DMS153 (cell line): ENCODE measurements around the gene UFSP2.
"Not testable (repeated sequence)": the region's sequence is repeated elsewhere in the genome, so short reads cannot be mapped to it uniquely, and the experiment has no call there.

Experiments
- DNase-seq: peaks from one replicate; lab custom pipeline; 2025; lab: John Stamatoyannopoulos, UW

The UFSP2 gene

DNA sequence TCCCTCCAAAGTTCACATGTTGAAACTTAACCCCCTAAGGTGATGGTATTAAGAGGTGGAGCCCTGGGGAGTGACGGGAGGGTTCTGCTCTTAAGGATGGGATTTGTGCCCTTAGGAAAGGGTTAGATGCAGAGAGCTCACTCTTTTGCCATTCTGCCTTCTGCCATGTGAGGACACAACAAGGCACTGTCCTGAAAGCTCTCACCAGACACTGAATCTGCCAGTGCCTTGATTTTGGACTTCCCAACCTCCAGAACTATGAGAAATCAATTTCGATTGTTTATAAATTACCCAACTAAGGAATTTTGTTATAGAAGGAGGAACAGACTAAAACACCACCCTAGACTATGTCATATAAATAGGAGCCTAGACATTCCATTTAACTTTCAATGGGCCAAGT, 41.7 kb downstream of the UFSP2 start:
- DNase-seq: no peak

DNA sequence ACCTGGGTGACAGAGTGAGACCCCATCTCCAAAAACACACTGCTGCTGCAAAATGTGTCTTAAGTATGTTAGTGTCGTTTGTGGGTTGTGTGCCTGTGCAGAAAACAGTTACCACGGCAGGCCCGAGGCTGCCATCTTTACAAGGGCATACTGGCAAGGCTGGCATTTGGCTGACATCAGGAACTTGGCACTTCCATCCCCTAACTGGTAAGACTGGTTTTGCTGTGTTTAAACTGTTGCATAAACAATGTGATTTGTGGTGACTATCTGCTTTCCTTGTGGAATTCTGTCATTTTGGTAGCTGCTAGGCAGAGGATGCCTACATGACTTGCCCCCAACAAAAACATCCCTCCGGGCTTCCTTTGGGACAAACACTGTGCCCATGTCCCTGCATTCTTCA, 42.3 kb downstream of the UFSP2 start:
- DNase-seq: peak; percentile 11

DNA sequence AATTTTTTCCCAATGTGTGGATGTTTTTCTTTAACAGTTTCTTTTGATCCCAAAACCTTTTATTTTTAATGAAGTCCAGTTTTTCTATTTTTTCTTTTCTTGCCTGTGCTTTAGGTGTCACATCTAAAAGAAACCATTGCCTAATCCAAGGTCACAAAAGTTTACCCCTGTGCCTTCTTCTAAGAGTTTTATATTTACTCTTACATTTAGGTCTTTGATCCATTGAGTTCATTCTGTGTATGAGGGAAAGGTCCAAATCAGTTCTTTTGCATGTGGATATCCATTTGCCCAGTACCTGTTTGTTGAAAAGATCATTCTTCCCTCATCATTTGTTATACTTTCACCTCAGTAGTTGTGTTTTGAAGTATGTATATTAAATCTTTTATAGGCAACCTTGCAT, 43.0 kb downstream of the UFSP2 start:
- DNase-seq: no peak

DNA sequence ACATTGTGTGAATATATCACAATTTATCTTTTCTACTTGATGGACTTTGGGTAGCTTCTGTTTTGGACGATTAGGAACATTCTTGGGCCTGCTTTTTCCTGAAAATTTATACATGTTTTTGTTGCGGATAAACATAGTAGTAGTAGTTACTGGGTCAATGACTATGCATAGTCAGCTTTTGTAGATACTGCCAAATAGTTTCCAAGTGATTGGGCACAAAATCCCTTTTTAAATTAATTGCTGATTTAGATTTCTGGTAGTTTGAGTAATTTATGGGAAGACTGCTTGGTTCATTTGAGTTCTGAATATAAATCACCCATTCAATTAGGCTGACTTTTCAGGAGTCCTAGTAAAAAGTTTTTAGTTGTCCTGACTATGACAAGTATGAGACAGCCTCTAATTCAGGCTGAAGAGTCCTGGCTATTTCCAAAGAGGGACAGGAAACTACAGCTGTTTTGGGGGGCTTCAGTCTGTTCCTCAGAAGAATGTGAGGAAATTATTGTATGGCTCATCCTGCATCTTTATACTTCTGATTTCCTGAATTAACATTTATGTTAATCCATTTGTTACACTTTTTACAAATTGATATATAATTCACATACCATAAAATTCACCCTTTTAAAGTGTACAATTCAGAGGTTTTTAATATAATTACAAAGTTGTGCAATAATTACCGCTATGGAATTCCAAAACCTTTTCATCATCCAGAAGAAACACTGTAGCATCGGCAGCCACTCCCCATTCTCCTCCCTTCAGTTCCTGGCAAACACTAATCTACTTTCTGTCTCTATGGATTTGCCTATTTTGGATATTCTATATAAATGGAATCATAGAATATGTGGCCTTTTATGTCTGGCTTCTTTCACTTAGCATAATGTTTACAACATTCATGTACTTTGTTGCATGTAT, 44.2 kb downstream of the UFSP2 start:
- DNase-seq: no peak

DNA sequence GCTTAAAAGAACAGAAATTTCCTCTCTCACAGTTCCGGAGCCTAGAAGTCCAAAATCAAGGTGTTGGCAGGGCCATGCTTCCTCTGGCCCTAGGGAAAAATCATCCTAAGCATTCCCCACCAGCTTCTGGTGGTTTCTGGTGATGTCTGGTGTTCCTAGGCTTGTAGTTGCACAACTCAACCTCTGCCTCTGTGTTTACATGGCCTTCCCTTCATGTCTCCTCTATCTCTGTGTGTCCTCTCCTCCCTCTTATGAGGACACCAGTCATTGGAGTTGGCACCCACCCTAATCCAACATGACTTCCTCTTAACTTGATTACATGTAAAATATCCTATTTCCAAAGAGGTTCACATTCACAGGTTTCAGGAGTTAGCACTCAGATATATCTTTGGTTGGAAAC, 45.4 kb downstream of the UFSP2 start:
- DNase-seq: no peak

DNA sequence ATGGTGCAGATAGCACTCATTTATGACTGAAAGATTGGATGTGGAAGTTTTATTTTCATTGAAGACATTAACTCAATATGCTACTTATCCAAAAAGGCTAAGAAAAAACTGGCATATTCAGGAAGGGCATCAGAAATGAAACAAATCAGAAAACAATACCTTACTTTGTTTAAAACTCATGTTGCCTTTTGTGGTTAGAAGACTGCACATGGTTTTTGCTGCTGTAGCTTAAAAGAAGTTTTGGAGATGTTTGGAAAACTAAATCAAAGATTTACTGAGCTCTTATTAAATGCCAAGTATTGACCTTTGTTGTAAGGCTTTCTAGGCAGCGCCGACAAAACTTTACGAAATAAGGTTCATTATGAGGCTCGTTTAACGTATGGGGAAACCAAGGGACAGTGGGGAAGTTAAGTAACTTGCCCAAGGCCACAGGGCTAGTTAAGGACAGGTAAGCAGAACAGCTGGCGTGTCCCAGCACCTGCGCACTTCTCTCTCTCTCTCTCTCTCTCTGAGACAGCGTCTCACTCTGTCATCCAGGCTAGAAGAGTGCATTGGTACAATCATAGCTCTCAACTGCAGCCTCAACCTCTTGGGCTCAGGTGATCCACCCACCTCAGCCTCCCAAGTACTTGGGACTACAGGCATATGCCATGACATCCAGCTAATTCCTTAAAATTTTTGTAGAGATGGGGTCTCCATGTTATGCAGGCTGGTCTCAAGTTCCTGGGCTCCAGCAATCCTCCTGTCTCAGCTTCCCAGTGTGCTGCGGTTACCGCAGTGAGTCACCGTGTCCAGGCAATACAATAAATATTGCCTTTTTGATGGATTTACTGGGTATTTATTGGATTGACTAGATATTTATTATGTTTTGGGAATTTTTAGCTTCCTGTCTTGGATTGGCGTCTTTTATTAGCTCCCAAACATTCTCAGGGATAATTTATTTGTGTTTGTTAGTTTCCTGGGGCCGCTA, 46.2 kb downstream of the UFSP2 start:
- DNase-seq: no peak

DNA sequence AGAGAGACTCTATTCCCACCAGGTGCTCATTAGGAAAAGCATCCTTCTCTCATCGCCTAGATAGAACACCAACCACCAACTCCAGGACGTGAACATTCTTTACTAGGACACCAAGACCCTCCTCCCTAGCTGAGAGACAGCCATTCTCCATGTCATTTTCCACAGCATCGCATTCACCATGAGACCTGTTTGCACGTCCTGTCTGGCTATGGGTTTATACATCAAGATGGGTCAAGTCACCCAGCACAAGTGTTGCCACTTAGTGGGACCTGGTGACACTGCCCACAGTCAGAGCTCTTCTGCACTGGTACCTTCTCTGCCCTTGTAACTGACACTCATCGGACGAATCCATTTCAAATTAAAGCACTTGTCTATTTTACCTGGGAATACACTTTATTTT, 47.5 kb downstream of the UFSP2 start:
- no peak for DNase-seq

DNA sequence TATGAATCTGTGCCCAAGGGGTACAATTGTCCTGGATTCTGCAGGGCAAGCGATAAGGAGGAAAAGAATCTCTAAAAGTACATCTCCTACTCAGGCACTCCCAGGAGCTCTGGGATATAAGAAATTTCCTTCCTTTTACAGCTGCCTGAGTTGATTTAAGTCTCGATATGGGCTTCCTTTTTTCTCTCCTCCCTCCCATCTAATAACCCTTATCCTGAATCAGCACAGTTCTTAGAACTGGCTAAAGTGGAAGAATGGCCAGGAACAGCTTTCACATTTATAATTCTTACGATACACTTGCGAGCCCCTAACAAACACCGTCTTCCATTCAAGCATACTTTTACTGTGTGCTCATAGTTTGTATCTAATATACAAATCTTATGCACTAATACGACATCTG, 51.2 kb downstream of the UFSP2 start:
- DNase-seq: no peak

DNA sequence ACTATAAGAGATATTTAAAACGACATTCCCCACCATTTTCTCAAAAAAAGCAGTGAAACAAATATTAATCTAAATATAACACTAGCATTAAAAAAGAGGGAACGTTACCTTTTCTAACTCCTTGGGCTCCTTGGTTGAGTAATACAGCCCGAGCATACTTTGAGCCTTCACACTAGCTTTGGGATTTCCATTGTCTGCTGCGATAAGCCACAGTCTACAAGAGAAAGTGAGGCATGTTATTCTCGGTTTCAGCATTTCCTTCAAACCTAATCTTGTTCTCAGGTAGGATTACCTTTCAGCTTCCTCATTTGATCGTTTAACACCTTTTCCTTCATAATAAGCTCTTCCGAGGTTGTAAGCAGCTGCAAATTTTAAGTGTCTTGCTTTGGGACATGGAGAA, 51.7 kb downstream of the UFSP2 start:
- no peak for DNase-seq

DNA sequence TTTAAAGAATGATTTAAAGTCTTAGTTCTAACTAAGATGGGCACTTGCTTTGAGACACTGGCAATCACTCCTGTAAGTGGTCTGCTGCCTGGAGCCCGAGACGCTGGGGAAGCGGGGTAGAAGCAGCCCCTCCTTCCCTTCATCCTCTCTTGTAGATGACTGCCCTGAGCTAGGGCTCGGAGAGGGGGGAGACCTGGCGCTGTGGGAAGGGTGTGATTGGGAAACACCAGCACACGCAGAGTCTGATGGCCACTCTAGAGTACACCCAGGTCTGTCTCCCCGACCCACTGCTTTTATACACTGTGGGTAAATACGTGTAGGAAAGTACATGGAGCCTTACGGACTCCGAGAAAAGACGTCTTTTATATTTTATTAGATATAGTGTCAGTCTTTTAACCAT, 54.1 kb downstream of the UFSP2 start:
- DNase-seq: no peak

DNA sequence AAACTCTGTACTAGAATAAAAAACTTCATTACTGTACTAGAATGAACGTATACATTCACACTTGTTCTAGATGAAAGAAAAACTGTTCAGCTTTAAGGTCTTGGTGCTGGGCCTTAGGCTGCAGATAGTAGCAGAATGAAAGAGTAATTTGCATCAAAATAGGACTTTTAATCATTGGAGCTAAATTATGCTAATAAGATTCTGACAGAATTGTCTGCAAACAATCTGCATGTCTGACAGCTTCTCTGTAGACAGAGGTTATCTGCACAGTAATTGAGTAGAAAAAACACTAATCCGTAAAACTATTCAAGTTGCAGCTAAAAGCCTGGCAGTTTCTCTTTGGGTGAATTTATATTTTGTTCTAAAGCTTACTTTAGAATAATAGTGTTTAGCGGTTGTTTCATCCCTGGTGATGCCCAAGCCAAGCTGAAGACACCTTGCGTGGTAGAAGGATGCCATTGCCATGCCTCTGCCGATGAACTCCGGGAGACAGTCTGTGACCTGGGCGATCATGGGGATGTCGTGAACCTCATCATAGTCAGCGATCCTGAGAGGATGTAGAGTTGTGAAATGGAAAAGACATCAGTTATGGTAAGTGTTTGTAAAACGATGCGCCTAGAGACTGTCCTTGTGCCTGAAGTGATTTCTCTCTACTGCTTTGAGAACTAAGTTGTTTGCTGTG, 55.4 kb downstream of the UFSP2 start:
- no peak for DNase-seq

DNA sequence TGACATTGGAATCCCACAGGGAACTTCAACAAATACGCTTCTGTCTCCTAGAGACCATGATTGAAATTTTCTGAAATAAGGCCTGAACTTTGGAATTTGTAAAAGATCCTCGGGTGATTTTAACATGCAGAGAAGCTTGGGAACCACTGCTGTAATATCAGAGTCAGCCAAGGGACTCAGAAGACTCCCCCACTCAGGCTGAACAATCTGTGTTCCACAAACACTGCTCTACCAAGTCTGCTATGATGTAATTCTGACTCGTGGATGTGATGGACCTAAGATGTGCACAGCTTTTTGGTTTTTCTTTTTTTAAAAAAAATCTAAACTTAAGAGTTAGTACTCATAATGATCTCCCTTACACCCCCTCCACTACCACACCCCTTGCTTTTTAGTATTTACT, 56.0 kb downstream of the UFSP2 start:
- DNase-seq: no peak

DNA sequence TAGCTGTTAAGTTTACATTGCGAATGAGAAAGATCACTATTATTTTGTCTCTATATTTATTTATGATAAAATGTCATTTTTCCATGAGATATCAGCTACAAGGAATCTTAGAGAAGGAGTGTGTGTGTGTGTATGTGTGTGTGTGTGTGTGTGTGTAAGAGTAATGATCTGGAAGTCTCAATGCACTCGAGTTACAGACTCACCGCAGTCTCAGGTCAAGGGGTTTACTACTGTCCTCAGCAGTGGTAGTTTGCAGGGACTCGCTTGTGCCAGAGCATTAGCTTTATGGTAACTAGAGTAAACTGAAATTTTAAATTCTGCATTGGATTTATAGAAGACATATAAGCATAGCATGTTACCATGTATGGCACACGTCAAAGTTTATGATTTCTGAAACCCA, 60.9 kb downstream of the UFSP2 start:
- DNase-seq: no peak

DNA sequence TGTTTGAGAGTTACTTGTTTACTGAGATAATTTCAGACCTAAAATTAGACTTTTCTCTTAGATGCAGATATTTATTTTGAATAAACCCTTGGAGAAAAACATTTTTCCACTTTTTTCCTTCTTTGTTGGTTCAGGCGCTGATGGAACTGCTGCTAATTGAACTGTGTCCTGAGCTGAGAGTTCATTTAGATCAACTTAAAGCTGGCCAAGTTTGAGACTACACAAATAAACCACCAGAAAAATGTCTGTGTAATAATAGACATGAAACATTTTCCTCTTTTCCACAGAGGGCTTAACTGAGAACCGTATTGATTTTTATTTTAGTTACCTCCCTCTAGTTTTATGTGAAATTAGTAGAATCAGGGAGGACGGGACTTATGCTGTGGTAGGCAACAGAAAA, 62.5 kb downstream of the UFSP2 start:
- no peak for DNase-seq

DNA sequence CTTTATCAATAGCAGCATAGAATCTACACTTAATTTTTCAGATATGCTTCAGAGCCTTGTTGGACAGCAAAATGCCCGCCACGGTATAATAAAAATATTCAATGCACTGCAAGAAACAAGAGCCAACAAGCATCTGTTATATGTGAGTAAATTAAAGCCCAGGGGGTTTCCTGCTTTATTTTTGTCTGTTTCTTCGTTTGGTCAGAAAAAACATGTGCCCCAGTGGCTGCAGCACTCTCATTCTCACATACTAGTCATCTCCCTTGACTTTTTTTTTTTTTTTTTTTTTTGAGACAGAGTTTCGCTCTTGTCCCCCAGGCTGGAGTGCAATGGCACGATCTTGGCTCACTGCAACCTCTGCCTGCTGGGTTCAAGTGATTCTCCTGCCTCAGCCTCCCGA, 63.2 kb downstream of the UFSP2 start:
- not testable (repeated sequence) for DNase-seq

DNA sequence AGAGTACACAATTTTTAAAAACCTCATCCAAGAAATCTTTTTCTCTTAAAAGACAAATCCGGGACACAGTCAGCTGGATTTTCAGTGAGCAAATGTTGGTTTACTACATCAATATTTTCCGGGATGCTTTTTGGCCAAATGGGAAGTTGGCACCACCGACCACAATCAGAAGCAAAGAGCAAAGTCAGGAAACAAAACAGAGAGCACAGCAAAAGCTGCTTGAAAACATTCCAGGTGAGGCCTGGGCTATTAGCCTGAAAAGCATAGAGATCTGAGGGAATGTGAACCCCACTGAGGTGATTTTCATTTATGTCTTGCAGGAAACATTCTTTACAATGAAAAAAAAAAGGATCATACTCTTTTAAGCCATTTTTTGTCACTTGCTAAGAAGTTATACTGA, 63.9 kb downstream of the UFSP2 start:
- no peak for DNase-seq

DNA sequence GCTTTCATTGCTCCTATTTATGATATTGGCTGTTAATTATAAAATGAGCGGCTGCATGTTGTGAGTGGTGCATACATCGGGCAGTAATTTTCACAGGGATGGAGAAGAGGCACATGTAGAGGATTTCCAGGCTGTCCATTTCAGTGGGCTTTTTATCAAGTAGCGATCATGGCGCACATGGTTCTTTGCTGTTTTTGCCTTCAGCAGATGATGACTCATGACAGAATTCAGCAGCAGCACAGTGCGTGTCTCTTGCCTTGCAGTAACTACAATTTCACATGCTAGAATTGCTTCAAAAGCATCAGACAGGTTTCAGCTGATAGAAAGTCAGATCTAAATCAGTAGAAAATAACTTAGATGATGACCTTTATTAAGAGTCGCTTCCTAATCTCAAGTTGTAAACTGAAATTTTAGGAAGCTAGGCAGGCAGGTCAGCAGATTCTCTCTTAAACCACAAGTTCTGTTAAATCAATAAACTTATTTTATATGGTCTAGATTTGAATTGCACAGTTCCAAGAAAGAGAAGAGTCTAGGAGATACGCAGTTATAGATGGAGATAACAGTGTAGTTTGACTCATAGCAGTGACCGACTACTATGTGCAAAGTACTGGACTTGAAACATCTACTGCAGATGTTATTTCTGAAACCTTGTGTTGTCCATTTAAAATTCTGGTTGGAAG, 65.9 kb downstream of the UFSP2 start:
- DNase-seq: no peak

DNA sequence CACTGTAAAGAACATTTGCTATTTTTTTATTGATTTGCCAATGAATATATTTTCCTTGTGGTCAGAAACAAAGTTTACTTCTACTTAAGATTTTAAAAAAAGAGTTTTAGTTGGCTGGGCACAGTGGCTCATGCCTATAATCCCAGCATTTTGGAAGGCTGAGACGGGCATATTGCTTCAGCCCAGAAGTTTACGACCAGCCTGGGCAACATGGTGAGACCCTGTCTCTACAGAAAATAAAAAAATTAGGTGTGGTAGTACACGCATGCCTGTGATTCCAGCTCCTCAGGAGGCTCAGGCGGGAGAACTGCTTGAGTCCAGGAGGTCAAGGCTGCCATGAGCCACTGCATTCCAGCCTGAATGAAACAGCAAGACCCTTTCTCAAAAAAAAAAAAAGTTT, 66.8 kb downstream of the UFSP2 start:
- no peak for DNase-seq

DNA sequence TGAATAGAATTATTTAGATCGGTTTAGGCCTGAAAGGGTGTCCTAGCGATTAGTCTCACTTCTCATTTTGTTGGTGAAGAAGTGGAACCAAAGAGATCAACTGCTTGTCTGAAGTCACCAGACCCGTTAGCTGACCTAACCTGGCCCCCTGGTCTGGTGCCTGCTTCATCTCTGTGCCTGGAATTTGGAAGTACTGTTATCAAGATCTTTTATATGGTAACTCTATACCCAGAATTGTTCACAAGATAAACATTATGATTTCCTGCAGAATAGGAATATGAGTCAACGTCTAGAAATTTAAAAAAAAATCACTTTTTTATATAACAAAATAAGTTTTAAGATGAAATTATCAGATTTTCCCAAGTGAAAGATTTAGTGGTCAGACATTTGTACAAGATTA, 67.2 kb downstream of the UFSP2 start:
- no peak for DNase-seq

DNA sequence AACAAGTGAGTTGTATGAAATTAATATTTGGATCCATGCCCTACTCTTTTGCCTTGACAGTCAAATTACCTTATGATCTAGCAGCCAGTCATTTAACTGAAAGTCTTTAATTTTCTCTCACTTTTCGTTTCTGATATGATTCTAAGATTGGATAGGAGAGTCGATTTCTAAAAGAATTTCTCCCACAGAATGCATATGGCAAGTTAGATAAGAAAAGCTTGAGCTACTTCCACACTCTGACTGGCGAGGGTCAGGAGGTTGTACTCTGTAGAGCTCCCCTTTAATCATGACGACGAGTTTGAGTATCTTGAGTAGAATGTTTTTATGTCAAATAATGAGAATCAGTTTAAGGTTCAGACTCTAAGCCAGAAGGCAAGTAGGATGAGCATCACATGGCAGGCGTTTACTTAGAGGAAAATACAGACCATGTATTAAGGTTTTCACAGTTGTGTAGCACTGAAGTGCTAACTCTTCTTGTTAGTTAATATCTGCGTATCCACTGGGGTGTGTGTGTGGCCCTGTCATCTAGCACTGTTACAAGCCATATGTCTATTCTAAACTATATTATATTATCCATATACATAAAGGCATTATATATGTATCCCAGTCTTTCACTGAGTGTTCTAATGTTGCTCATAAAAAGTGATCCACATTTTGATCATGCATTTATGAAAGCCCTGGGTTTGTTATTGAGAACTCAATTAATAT, 67.9 kb downstream of the UFSP2 start:
- DNase-seq: no peak

DNA sequence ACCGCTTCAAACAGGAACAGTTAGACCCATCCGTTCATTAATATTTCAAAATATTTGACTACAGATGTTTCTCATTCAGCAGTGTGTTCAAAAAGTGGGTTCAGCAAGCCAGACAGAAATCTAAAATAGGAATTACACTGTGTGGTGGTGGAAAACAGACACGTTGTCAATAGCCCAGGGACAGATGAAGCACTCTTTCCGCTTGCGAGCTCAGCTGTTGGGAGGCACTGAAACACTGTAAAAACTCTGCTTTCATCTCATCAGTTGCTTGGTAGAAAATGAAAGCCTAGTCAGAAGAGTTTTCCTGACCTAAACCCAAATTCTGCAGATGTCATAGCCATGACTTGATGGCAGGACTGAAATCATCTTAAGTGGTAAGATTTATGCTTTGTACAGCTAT, 68.6 kb downstream of the UFSP2 start:
- DNase-seq: no peak
